ENCODE results near the gene FEM1A.

FEM1A gene

DNA sequence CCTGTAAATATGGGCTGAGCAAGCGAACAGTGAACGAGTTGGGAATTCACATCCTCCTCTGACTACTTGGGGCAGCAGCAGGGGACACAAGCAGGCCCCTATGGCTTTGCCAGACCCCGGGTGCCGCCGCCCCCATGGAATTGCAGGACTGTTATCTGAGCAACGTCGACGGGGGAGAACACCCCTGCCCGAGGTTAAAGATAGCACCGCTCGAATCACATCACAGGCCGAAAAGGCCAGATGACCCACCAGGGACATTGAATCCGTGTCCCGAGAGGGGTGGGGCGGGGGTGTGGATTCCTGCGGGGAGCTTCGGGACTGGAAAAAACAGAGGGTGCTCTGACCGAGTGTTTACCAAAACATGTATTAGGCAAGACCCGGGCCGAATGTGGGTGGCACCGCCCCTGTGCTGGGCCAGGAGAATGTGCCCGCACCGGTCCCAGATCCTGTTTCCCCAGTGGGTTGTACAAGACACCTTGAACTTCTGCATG is 9.1 kb downstream of the FEM1A start:
- peak overlapping the region; percentile 46 for H2BK5ac ChIP-seq (ENCODE audit: low read length)
- H2BK15ac ChIP-seq (ENCODE audit: low read length) = no peak overlapping the region
- no peaks in the 10 kb centered on the region for H3K4me1 ChIP-seq (ENCODE audit: control insufficient read depth in 2 of 2, insufficient read depth in 1 of 2, low read depth in 1 of 2, low read length in 2 of 2)
- no peak overlapping the region for H2BK120ac ChIP-seq (ENCODE audit: low read depth, low read length)
- no peak overlapping the region for H3K4ac ChIP-seq (ENCODE audit: low read length)
- no peak for DNase-seq (ENCODE audit: low spot score)
- H3K27me3 ChIP-seq (ENCODE audit: control insufficient read depth in 3 of 3, insufficient read depth in 3 of 3, low read depth in 1 of 3, low read length in 3 of 3) = no peaks in the 10 kb centered on the region
- no peaks in the 10 kb centered on the region for H3K79me1 ChIP-seq (ENCODE audit: low read depth, low read length)
- H3K36me3 ChIP-seq (replicated peaks in 1 of 2; ENCODE audit: control insufficient read depth in 2 of 2, insufficient read depth in 2 of 2, low read length in 2 of 2) = peaks cover 4 to 16% of the 10 kb centered on the region in 2 donors
- H3K23ac ChIP-seq (ENCODE audit: low read depth, low read length, poor library complexity) = peak overlapping the region; percentile 65
- peak overlapping the region; percentile 56 for H2AK5ac ChIP-seq (ENCODE audit: low read depth, low read length)
- H3K14ac ChIP-seq (ENCODE audit: low read length) = no peak overlapping the region
- no peak overlapping the region for H3K18ac ChIP-seq (ENCODE audit: low read length)
- peaks cover 0 to 2% of the 10 kb centered on the region in 2 donors for H3K9me3 ChIP-seq (replicated peaks in 1 of 2; ENCODE audit: control insufficient read depth in 2 of 2, insufficient read depth in 1 of 2, low read depth in 1 of 2, low read length in 2 of 2)
- H4K91ac ChIP-seq (ENCODE audit: low read depth, low read length, poor library complexity) = no peak overlapping the region
- H2AFZ ChIP-seq (ENCODE audit: low read length) = no peak overlapping the region
- no peak overlapping the region for H3K4me3 ChIP-seq (ENCODE audit: low read length in 2 of 2)
- H3K4me2 ChIP-seq (ENCODE audit: insufficient read depth, low read length, poor library complexity, severe bottlenecking) = no peak overlapping the region
- peak overlapping the region; percentile 3 for H2BK12ac ChIP-seq (ENCODE audit: low read length)
- H3K27ac ChIP-seq (replicated peaks; ENCODE audit: low read length) = no peak overlapping the region
- peak overlapping the region; percentile 44 for H3K9ac ChIP-seq (ENCODE audit: low read depth, low read length, poor library complexity)
- no CpG with 5 or more reads among the region's 23 CpGs for WGBS, 2 donors (ENCODE audit: extremely low coverage in 2 of 2, insufficient read length in 2 of 2, insufficient replicate concordance in 1 of 2)
- H4K8ac ChIP-seq (ENCODE audit: low read depth, low read length) = no peak overlapping the region

DNA sequence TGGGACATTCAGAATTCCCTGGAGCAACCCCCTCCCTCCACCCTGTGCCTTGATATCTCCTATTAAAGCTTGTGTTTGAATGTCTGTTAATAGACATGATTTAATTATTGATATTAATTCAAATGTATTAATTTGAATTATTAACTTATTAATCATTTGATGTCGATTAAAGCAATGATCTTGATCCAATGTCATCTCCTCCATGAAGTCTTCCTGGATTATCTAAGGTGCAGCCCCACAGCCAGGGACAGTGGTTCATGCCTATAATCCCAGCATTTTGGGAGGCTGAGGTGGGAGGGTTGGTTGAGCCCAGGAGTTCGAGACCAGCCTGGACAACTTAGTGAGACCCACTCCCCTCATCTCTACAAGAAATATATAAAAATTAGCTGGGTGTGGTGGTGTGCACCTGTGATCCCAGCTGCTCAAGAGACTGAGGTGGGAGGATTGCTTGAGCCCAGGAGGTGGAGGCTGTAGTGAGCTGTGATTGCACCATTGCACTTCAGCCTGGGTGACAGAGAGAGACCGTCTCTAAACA is 9.6 kb downstream of the FEM1A start:
- Histone ChIP-seq H3K23ac (ENCODE audit: low read depth, low read length, poor library complexity) (no peak overlapping the region), H3K14ac (ENCODE audit: low read length) (no peak overlapping the region), H3K36me3 (replicated peaks in 1 of 2; ENCODE audit: control insufficient read depth in 2 of 2, insufficient read depth in 2 of 2, low read length in 2 of 2) (peaks cover 4 to 12% of the 10 kb centered on the region in 2 donors), H2AK5ac (ENCODE audit: low read depth, low read length) (no peak overlapping the region), H2BK15ac (ENCODE audit: low read length) (no peak overlapping the region), H3K79me1 (ENCODE audit: low read depth, low read length) (no peaks in the 10 kb centered on the region), H2AFZ (ENCODE audit: low read length) (no peak overlapping the region), H3K4me1 (ENCODE audit: control insufficient read depth in 2 of 2, insufficient read depth in 1 of 2, low read depth in 1 of 2, low read length in 2 of 2) (no peaks in the 10 kb centered on the region), H2BK5ac (ENCODE audit: low read length) (no peak overlapping the region), H3K9ac (ENCODE audit: low read depth, low read length, poor library complexity) (no peak overlapping the region), H3K4me3 (ENCODE audit: low read length in 2 of 2) (no peak overlapping the region), H3K4ac (ENCODE audit: low read length) (no peak overlapping the region), H2BK120ac (ENCODE audit: low read depth, low read length) (no peak overlapping the region), H4K91ac (ENCODE audit: low read depth, low read length, poor library complexity) (no peak overlapping the region), H3K27ac (replicated peaks; ENCODE audit: low read length) (no peak overlapping the region), H3K18ac (ENCODE audit: low read length) (no peak overlapping the region), H3K4me2 (ENCODE audit: insufficient read depth, low read length, poor library complexity, severe bottlenecking) (no peak overlapping the region), H3K9me3 (replicated peaks in 1 of 2; ENCODE audit: control insufficient read depth in 2 of 2, insufficient read depth in 1 of 2, low read depth in 1 of 2, low read length in 2 of 2) (peaks cover 0 to 2% of the 10 kb centered on the region in 2 donors), H2BK12ac (ENCODE audit: low read length) (no peak overlapping the region), H4K8ac (ENCODE audit: low read depth, low read length) (no peak overlapping the region), H3K27me3 (ENCODE audit: control insufficient read depth in 3 of 3, insufficient read depth in 3 of 3, low read depth in 1 of 3, low read length in 3 of 3) (no peaks in the 10 kb centered on the region)
- no CpG with 5 or more reads among the region's 3 CpGs for WGBS, 2 donors (ENCODE audit: extremely low coverage in 2 of 2, insufficient read length in 2 of 2, insufficient replicate concordance in 1 of 2)
- DNase-seq (ENCODE audit: low spot score) = no peak

DNA sequence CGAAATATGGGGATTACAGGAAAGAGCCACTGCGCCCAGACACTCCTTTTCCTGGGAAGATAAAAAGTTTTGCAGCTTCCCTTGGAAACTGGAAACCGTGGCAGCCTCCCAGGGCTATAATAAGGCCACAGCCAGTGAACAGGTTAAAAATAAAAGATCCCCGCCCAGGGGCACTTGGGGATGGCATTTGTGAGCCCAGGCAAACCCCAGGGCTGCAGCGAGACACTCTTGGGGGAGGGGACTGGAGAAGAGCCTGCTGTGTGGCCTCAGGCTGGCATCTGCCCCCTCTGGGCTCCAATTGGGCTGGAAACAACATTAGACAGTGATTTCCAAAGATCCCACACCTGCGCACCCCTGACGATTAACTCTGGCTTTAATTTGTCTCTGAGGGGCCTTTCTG is 11.2 kb downstream of the FEM1A start:
- Histone ChIP-seq H3K4me1 (ENCODE audit: control insufficient read depth in 2 of 2, insufficient read depth in 1 of 2, low read depth in 1 of 2, low read length in 2 of 2) (peaks cover 0 to 2% of the 10 kb centered on the region in 2 donors), H2BK12ac (ENCODE audit: low read length) (no peak overlapping the region), H3K27me3 (ENCODE audit: control insufficient read depth in 3 of 3, insufficient read depth in 3 of 3, low read depth in 1 of 3, low read length in 3 of 3) (no peaks in the 10 kb centered on the region), H3K23ac (ENCODE audit: low read depth, low read length, poor library complexity) (no peak overlapping the region), H3K18ac (ENCODE audit: low read length) (no peak overlapping the region), H2BK5ac (ENCODE audit: low read length) (no peak overlapping the region), H3K4me2 (ENCODE audit: insufficient read depth, low read length, poor library complexity, severe bottlenecking) (no peak overlapping the region), H4K8ac (ENCODE audit: low read depth, low read length) (no peak overlapping the region), H2BK120ac (ENCODE audit: low read depth, low read length) (no peak overlapping the region), H2AFZ (ENCODE audit: low read length) (no peak overlapping the region), H3K14ac (ENCODE audit: low read length) (no peak overlapping the region), H3K79me1 (ENCODE audit: low read depth, low read length) (no peaks in the 10 kb centered on the region), H2BK15ac (ENCODE audit: low read length) (no peak overlapping the region), H3K36me3 (replicated peaks in 1 of 2; ENCODE audit: control insufficient read depth in 2 of 2, insufficient read depth in 2 of 2, low read length in 2 of 2) (peaks cover 0 to 2% of the 10 kb centered on the region in 2 donors), H3K9ac (ENCODE audit: low read depth, low read length, poor library complexity) (no peak overlapping the region), H2AK5ac (ENCODE audit: low read depth, low read length) (peak overlapping the region; percentile 68), H4K91ac (ENCODE audit: low read depth, low read length, poor library complexity) (no peak overlapping the region), H3K4me3 (ENCODE audit: low read length in 2 of 2) (no peak overlapping the region), H3K4ac (ENCODE audit: low read length) (no peak overlapping the region), H3K27ac (replicated peaks; ENCODE audit: low read length) (no peak overlapping the region), H3K9me3 (replicated peaks in 1 of 2; ENCODE audit: control insufficient read depth in 2 of 2, insufficient read depth in 1 of 2, low read depth in 1 of 2, low read length in 2 of 2) (no peaks in the 10 kb centered on the region)
- DNase-seq (ENCODE audit: low spot score) = no peak
- no CpG with 5 or more reads among the region's 7 CpGs for WGBS, 2 donors (ENCODE audit: extremely low coverage in 2 of 2, insufficient read length in 2 of 2, insufficient replicate concordance in 1 of 2)

DNA sequence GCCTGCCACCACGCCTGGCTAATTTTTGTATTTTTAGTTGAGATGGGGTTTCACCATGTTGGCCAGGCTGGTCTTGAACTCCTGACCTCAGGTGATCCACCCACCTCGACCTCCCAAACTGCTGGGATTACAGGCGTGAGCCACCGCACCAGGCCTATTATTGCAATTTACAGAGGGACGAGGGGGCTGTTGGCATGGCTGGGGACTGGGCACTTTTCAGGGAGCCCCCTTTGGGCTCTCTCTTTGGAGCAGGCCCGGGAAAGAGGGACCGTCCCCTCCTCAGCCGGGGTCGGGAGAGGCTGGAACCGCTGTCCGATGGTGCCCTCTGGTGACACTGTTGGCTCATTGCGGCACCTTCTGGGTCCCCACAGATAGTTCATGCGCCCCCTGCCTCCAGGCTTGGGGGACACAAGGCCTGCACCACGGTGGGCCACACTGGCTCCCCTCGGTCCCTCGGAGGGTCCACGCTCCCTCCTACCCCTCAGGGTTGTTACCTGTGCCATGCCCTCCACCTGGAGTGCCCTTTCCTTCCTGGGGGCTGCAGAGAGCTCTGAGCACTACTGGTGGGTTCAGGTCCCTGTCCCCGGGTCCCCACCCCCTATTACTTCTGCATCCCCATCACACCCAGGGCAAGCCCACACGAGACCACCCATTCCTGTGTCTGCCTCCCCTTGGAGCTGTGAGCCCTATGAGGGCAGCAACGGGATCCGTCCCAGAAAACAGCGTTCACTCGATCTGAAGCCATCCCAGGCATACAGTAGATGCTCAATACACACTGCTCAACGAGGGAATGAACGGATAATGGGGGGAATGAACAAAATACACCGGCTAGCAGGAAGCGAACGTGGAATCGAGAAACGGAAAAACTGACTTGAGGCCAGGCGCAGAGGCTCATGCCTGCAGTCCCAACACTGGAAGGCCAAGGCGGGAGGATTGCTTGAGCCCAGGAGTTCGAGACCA is 12.5 kb downstream of the FEM1A start:
- peak overlapping the region; percentile 83 for H3K18ac ChIP-seq (ENCODE audit: low read length)
- no peaks in the 10 kb centered on the region for H3K36me3 ChIP-seq (replicated peaks in 1 of 2; ENCODE audit: control insufficient read depth in 2 of 2, insufficient read depth in 2 of 2, low read length in 2 of 2)
- no peaks in the 10 kb centered on the region for H3K9me3 ChIP-seq (replicated peaks in 1 of 2; ENCODE audit: control insufficient read depth in 2 of 2, insufficient read depth in 1 of 2, low read depth in 1 of 2, low read length in 2 of 2)
- no peak overlapping the region for H2BK5ac ChIP-seq (ENCODE audit: low read length)
- peak overlapping the region; percentile 32 for H2BK15ac ChIP-seq (ENCODE audit: low read length)
- no peaks in the 10 kb centered on the region for H3K27me3 ChIP-seq (ENCODE audit: control insufficient read depth in 3 of 3, insufficient read depth in 3 of 3, low read depth in 1 of 3, low read length in 3 of 3)
- H4K91ac ChIP-seq (ENCODE audit: low read depth, low read length, poor library complexity) = no peak overlapping the region
- H3K4me2 ChIP-seq (ENCODE audit: insufficient read depth, low read length, poor library complexity, severe bottlenecking) = no peak overlapping the region
- H3K23ac ChIP-seq (ENCODE audit: low read depth, low read length, poor library complexity) = no peak overlapping the region
- H4K8ac ChIP-seq (ENCODE audit: low read depth, low read length) = no peak overlapping the region
- H2AK5ac ChIP-seq (ENCODE audit: low read depth, low read length) = peak overlapping the region; percentile 93
- H3K4me1 ChIP-seq (ENCODE audit: control insufficient read depth in 2 of 2, insufficient read depth in 1 of 2, low read depth in 1 of 2, low read length in 2 of 2) = peaks cover 0 to 2% of the 10 kb centered on the region in 2 donors
- no peak overlapping the region for H2BK120ac ChIP-seq (ENCODE audit: low read depth, low read length)
- H3K14ac ChIP-seq (ENCODE audit: low read length) = no peak overlapping the region
- H3K4me3 ChIP-seq (ENCODE audit: low read length in 2 of 2) = no peak overlapping the region
- no peaks in the 10 kb centered on the region for H3K79me1 ChIP-seq (ENCODE audit: low read depth, low read length)
- H2AFZ ChIP-seq (ENCODE audit: low read length) = peak overlapping the region; percentile 50
- no CpG with 5 or more reads among the region's 33 CpGs for WGBS, 2 donors (ENCODE audit: extremely low coverage in 2 of 2, insufficient read length in 2 of 2, insufficient replicate concordance in 1 of 2)
- H2BK12ac ChIP-seq (ENCODE audit: low read length) = peak overlapping the region; percentile 24
- DNase-seq (ENCODE audit: low spot score) = peak; percentile 72
- H3K9ac ChIP-seq (ENCODE audit: low read depth, low read length, poor library complexity) = no peak overlapping the region
- no peak overlapping the region for H3K27ac ChIP-seq (replicated peaks; ENCODE audit: low read length)
- H3K4ac ChIP-seq (ENCODE audit: low read length) = no peak overlapping the region
